Suprapubic skin (tissue), 4 donors: ENCODE measurements around the gene TFAP2A. TPM values are rescaled to one million over a fixed set of nuclear protein-coding genes. Genes with fewer than 3 reads are reported as not detected.

Source experiments
- DNase-seq, 2 donors: peaks; one replicate each; pipeline ENCODE4 v3.0.0-alpha.2; 2019; ENCODE audit warnings: low spot score in 2 of 2
- H3K27ac ChIP-seq: fragments of 200-600 bp; sonication (generic); one replicate; pipeline ENCODE4 v1.5.1; 2019
- H3K27me3 ChIP-seq: fragments of 200-600 bp; sonication (generic); one replicate; pipeline ENCODE4 v1.5.1; 2019
- H3K36me3 ChIP-seq: fragments of 200-600 bp; sonication (generic); one replicate; pipeline ENCODE4 v1.5.1; 2019
- H3K4me1 ChIP-seq: fragments of 200-600 bp; sonication (generic); one replicate; pipeline ENCODE4 v1.5.1; 2019
- H3K4me3 ChIP-seq: fragments of 200-600 bp; sonication (generic); one replicate; pipeline ENCODE4 v1.5.1; 2019; ENCODE audit warnings: mild to moderate bottlenecking
- H3K9me3 ChIP-seq: fragments of 200-600 bp; sonication (generic); one replicate; pipeline ENCODE4 v1.5.1; 2019
- CTCF ChIP-seq, 2 donors: fragments of 200-600 bp in 1 of 2; fragments of 450-650 bp in 1 of 2; sonication (generic) in 1 of 2; IDR thresholded peaks; one replicate each; pipeline ENCODE4 v1.5.1; 2016 to 2019; ENCODE audit warnings: antibody characterized with exemption in 2 of 2, mild to moderate bottlenecking in 1 of 2, moderate library complexity in 1 of 2
- EP300 ChIP-seq: sonication (generic); formaldehyde crosslinking; IDR thresholded peaks from one replicate; pipeline ENCODE4 v1.6.1; 2017; ENCODE audit warnings: antibody characterized with exemption
- POLR2A ChIP-seq, 2 donors: fragments of 450-650 bp; IDR thresholded peaks; one replicate each; pipeline ENCODE4 v1.6.1; 2017; ENCODE audit warnings: antibody characterized with exemption in 2 of 2, mild to moderate bottlenecking in 2 of 2, moderate library complexity in 2 of 2
- POLR2AphosphoS5 ChIP-seq, 3 donors: sonication (generic); formaldehyde crosslinking; IDR thresholded peaks; one replicate each; pipeline ENCODE4 v1.6.1; 2017; ENCODE audit warnings: antibody characterized with exemption in 3 of 3
- WGBS: methylation state at CpG from one replicate; pipeline ENCODE4 v1.1.5; 2018; 5-methylcytosine and 5-hydroxymethylcytosine counted together
- total RNA-seq, 4 donors: library from RNA; depleted of rRNA; stranded (reverse); fragments of >200 nt; gene quantifications; one replicate each; pipeline ENCODE4 v1.1.0, GENCODE V29; 2016

Gene TFAP2A
- total RNA-seq, 4 donors from 2014 or later = 86.7 to 135 (median 91.9) TPM

- WGBS = 4% methylated on average over 21 of the region's 37 CpGs
- peak overlapping the region; percentile 83 for H3K4me3 ChIP-seq
- TF ChIP-seq POLR2A (IDR thresholded peaks at IDR 0.05) (no peak), POLR2AphosphoS5 (IDR thresholded peaks at IDR 0.05) (no peak)
- no peak for DNase-seq
- peaks cover 87% of the 10 kb centered on the region for H3K27me3 ChIP-seq
- no peaks in the 10 kb centered on the region for H3K9me3 ChIP-seq
- no peaks in the 10 kb centered on the region for H3K36me3 ChIP-seq
- peaks cover 54% of the 10 kb centered on the region for H3K4me1 ChIP-seq
- H3K27ac ChIP-seq = peak overlapping the region; percentile 98
Observed at GRCh38 chr6:10413850-10414738, 780 bp downstream of the TFAP2A start.

- WGBS = 5% methylated on average over 27 of the region's 31 CpGs
- peaks cover 87% of the 10 kb centered on the region for H3K27me3 ChIP-seq
- DNase-seq = no peak
- H3K4me1 ChIP-seq = peaks cover 54% of the 10 kb centered on the region
- no peaks in the 10 kb centered on the region for H3K36me3 ChIP-seq
- H3K4me3 ChIP-seq = peak overlapping the region; percentile 83
- H3K27ac ChIP-seq = peak overlapping the region; percentile 98
- TF ChIP-seq CTCF (IDR thresholded peaks at IDR 0.05) = no peak
- no peak for TF ChIP-seq EP300
- no peak for TF ChIP-seq POLR2AphosphoS5 (IDR thresholded peaks at IDR 0.05)
- TF ChIP-seq POLR2A (IDR thresholded peaks at IDR 0.05) = no peak
- H3K9me3 ChIP-seq = no peaks in the 10 kb centered on the region
Observed at GRCh38 chr6:10413262-10413849, 1.5 kb downstream of the TFAP2A start.

- peak overlapping the region; percentile 83 for H3K4me3 ChIP-seq
- no peaks in the 10 kb centered on the region for H3K9me3 ChIP-seq
- peak overlapping the region; percentile 98 for H3K27ac ChIP-seq
- H3K27me3 ChIP-seq = peaks cover 84% of the 10 kb centered on the region
- no peaks in the 10 kb centered on the region for H3K36me3 ChIP-seq
- H3K4me1 ChIP-seq = peaks cover 57% of the 10 kb centered on the region
- DNase-seq = no peak
- TF ChIP-seq EP300 = no peak
- peak in 1 of 2 donors; percentile 47 for TF ChIP-seq POLR2A (IDR thresholded peaks at IDR 0.05)
- TF ChIP-seq CTCF (IDR thresholded peaks at IDR 0.05) = peak in 1 of 2 donors; percentile 24
- peak in 2 of 3 donors; percentile 80 to 94 for TF ChIP-seq POLR2AphosphoS5 (IDR thresholded peaks at IDR 0.05)
- 0% methylated on average over 44 of the region's 82 CpGs for WGBS
Observed at GRCh38 chr6:10412461-10413261, 2.2 kb downstream of the TFAP2A start.

GRCh38 chr6:10411971-10412460 lies 2.9 kb downstream of the TFAP2A start:
- DNase-seq = no peak
- Histone ChIP-seq H3K4me3 (peak overlapping the region; percentile 83), H3K9me3 (no peaks in the 10 kb centered on the region), H3K27ac (peak overlapping the region; percentile 98), H3K36me3 (no peaks in the 10 kb centered on the region), H3K4me1 (peaks cover 51% of the 10 kb centered on the region), H3K27me3 (peaks cover 79% of the 10 kb centered on the region)
- TF ChIP-seq POLR2AphosphoS5 (IDR thresholded peaks at IDR 0.05) (peak in 2 of 3 donors; percentile 17 to 30), EP300 (no peak)
- under 1% methylated on average over 36 of the region's 36 CpGs for WGBS

- DNase-seq = no peak
- no peak for TF ChIP-seq POLR2AphosphoS5 (IDR thresholded peaks at IDR 0.05)
- no peak for TF ChIP-seq CTCF (IDR thresholded peaks at IDR 0.05)
- TF ChIP-seq EP300 = no peak
- no peak for TF ChIP-seq POLR2A (IDR thresholded peaks at IDR 0.05)
- Histone ChIP-seq H3K27me3 (peaks cover 78% of the 10 kb centered on the region), H3K4me3 (peak overlapping the region; percentile 83), H3K4me1 (peaks cover 52% of the 10 kb centered on the region), H3K9me3 (no peaks in the 10 kb centered on the region), H3K27ac (peak overlapping the region; percentile 98), H3K36me3 (no peaks in the 10 kb centered on the region)
- 4% methylated on average over 65 of the region's 65 CpGs for WGBS
Observed at GRCh38 chr6:10411131-10411970, 3.5 kb downstream of the TFAP2A start.
